Measurements from ENCODE around the gene KCNQ1. TPM values are rescaled to one million over a fixed set of nuclear protein-coding genes. Genes with fewer than 3 reads are reported as not detected.

Gene KCNQ1
- total and polyA plus RNA-seq, 2 donors (not counting 3 experiments of a cell fraction or from before 2014, with no cell fraction given), result 0.07 to 0.09 TPM

DNA sequence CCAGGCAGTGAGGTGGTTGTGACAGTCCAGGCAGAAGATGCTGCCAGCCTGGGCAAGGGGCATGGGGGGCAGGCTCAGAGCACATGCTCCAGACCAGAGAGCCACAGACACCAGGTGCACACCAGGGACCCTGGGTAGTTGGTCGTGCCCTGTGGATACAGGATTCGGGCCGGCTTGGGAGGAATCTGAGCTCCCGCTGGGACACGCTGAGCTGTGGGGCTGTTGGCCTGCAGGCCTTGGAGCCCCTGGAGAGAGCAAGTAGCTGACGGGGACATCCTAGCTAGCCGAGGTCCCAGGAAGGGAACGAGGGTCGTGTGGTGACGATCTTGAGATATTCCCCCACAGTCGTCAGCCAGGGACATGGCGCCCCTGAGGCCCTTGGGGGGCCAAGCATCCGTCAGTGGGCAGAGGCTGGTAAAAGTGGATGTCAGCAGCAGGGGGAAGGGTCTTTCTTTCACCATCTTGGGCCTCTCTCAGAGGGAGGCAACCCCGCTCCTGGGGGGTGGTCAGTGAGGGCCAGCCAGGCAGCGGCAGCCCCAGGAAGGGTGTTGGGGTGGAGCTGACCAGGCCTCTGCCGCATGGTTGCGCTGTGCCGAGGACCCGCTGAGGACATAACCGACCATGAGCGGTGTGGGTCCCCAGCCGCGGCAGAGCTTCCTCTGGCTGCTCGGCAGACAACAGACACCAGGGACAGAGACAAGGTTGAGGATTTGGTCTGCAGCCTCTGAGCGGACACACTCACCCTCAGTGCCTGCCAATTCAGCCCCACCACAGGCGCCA, 396.8 kb downstream of the KCNQ1 start:
- ChIA-PET CTCF (no interaction called here), POLR2A (no interaction called here)
- Histone ChIP-seq H2AFZ (ENCODE audit: low read depth, low read length) (no peak overlapping the region), H3K4me3 (replicated peaks in 1 of 3; ENCODE audit: insufficient read depth in 1 of 3, low read depth in 1 of 3, low read length in 3 of 3) (no peak overlapping the region), H3K9ac (replicated peaks; ENCODE audit: extremely low read depth, insufficient read depth, low read length) (no peak overlapping the region), H3K27me3 (ENCODE audit: control insufficient read depth in 2 of 2, insufficient read depth in 2 of 2, low read length in 2 of 2) (no peaks in the 10 kb centered on the region), H3K4me1 (ENCODE audit: control insufficient read depth, extremely low read depth, insufficient read depth, low read length) (no peaks in the 10 kb centered on the region), H3K79me2 (ENCODE audit: control insufficient read depth, insufficient read depth, low read length) (no peaks in the 10 kb centered on the region), H3K27ac (ENCODE audit: insufficient read depth, low read depth, low read length) (no peak overlapping the region), H3K9me1 (replicated peaks; ENCODE audit: control insufficient read depth, extremely low read depth, insufficient read depth, low read length) (no peaks in the 10 kb centered on the region), H3K4me2 (ENCODE audit: insufficient read depth, low read length) (no peak overlapping the region), H3K9me3 (replicated peaks; ENCODE audit: control insufficient read depth, insufficient read depth, low read length) (no peaks in the 10 kb centered on the region), H3K36me3 (ENCODE audit: control insufficient read depth in 2 of 2, extremely low read depth in 1 of 2, insufficient read depth in 2 of 2, low read length in 2 of 2) (no peaks in the 10 kb centered on the region), H4K20me1 (replicated peaks; ENCODE audit: control insufficient read depth, extremely low read depth, insufficient read depth, low read length) (no peaks in the 10 kb centered on the region)
- intact Hi-C loops (cut with micrococcal nuclease) (no loop called here), dilution Hi-C loops (cut with MboI; ENCODE audit: extremely low pct_ligation_motif_present, low sequenced_read_pairs) (no loop called here)
- FAIRE-seq (no peak), DNase-seq (ENCODE audit: low read depth, low spot score) (no peak)
- no TSS peak for BruUV-seq (replicated peaks)
- TF ChIP-seq POLR2A (IDR thresholded peaks at IDR 0.05; ENCODE audit: low read depth, low read length), result no peak
- TF ChIP-seq, protein P1, sequence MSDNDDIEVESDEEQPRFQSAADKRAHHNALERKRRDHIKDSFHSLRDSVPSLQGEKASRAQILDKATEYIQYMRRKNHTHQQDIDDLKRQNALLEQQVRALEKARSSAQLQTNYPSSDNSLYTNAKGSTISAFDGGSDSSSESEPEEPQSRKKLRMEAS (IDR thresholded peaks at IDR 0.05; ENCODE audit: insufficient read depth, insufficient read length), result no peak
- TF ChIP-seq, protein P2, sequence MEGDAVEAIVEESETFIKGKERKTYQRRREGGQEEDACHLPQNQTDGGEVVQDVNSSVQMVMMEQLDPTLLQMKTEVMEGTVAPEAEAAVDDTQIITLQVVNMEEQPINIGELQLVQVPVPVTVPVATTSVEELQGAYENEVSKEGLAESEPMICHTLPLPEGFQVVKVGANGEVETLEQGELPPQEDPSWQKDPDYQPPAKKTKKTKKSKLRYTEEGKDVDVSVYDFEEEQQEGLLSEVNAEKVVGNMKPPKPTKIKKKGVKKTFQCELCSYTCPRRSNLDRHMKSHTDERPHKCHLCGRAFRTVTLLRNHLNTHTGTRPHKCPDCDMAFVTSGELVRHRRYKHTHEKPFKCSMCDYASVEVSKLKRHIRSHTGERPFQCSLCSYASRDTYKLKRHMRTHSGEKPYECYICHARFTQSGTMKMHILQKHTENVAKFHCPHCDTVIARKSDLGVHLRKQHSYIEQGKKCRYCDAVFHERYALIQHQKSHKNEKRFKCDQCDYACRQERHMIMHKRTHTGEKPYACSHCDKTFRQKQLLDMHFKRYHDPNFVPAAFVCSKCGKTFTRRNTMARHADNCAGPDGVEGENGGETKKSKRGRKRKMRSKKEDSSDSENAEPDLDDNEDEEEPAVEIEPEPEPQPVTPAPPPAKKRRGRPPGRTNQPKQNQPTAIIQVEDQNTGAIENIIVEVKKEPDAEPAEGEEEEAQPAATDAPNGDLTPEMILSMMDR (IDR thresholded peaks at IDR 0.05; ENCODE audit: extremely low read depth in 1 of 2, insufficient read depth in 1 of 2, low read depth in 1 of 2, low read length in 2 of 2), result no peak
- no peak for TF ChIP-seq GATA2 (IDR thresholded peaks at IDR 0.05; ENCODE audit: insufficient read depth, insufficient read length, low read depth, low read length)
- TF ChIP-seq FOS (IDR thresholded peaks at IDR 0.05; ENCODE audit: borderline replicate concordance, insufficient read depth, low read length), result no peak
- no peak for TF ChIP-seq JUN (IDR thresholded peaks at IDR 0.05; ENCODE audit: borderline replicate concordance, insufficient read depth, insufficient read length, low read depth)
- no peak for TF ChIP-seq MYC (IDR thresholded peaks at IDR 0.05; ENCODE audit: low read depth, low read length)
- no peak for TF ChIP-seq EZH2 (IDR thresholded peaks at IDR 0.05; ENCODE audit: borderline replicate concordance, low read depth, low read length, severe bottlenecking)
- no peak for TF ChIP-seq POLR2AphosphoS5 (IDR thresholded peaks at IDR 0.05; ENCODE audit: insufficient read depth, low read depth, low read length)
